Measurements from ENCODE around the gene TMEM234.

TMEM234 gene

DNA sequence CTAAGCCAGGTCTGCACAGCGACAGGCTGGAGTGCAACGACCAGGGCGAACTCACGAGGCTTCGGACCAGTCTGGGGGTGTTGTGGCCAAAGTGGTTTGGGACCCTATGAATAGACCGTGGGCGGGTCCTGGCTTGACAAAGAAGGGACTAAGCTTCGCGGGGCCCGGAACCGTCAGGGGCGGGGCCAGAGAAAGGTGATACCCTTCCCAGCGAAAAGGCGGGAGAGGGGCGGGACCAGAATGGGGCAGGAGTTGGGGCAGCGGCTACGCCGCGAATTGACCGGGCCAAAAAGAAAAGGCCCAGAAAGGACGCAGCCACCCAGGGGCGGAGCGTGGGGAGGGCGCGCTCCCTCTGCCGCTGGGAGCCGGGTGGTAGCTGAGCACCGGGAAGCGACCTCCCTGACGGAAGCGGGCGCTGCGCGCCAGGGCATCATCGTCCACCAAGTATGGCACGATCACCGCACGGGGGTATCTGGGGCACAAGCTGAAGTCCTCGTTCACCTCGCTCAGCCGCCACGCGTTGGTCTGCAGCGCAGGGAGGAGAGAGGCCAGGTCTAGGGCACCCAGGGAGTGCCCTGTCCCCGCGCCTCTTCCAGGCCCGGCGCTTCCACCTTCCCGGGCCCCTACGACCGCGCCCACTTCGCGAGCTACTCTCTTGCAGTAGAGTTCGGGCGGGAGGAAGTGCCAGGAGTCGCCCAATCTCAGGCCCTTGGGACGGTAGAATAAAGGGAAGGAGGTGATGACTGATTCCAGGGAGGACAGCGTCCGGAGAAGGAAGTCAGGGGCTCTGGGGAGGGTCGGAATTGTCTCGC is 18.2 kb upstream of the TMEM234 start:
- peak in 1 of 2 donors; percentile 39 for DNase-seq (ENCODE audit: low read depth in 1 of 2, low spot score in 1 of 2)

GRCh38 chr1:32239790-32240139 is 17.6 kb upstream of the TMEM234 start:
- no peak for DNase-seq (ENCODE audit: low read depth in 1 of 2, low spot score in 1 of 2)

GRCh38 chr1:32239337-32239736 is 17.2 kb upstream of the TMEM234 start:
- no peak for DNase-seq (ENCODE audit: low read depth in 1 of 2, low spot score in 1 of 2)

GRCh38 chr1:32234792-32235191 is 12.6 kb upstream of the TMEM234 start:
- no peak for DNase-seq (ENCODE audit: low read depth in 1 of 2, low spot score in 1 of 2)

DNA sequence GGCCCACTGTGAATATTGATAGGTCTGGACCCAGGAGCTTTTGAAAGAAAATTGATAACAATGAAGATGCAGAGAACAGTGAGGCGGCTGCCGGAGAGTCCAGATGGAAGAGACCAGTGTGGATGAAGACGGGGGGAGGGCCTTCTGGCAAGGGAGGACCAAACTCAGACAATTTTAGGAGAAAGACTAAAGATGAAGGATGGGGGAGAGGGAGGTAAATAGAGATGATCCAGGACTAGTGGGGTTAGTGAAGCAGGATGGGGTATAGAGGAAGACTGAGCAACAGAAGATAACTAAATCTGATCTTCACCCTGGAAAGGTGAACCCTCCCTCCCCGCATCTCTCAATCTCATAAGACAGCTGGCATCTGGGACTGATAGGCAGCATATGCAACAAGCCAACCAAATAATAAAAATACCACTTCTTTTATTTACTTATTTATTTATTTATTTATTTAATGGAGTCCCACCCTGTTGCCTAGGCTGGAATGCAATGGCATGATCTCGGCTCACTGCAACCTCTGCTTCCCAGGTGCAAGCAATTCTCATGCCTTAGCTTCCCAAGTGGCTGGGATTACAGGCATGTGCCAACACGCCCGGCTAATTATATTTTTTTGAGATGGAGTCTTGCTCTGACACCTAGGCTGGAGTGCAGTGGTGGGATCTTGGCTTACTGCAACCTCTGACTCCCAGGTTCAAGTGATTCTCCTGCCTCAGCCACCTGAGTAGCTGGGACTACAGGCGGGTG is 10.6 kb upstream of the TMEM234 start:
- DNase-seq (ENCODE audit: low read depth in 1 of 2, low spot score in 1 of 2): no peak

- DNase-seq (ENCODE audit: low read depth in 1 of 2, low spot score in 1 of 2): no peak
Measured at GRCh38 chr1:32231843-32232432, 9.8 kb upstream of the TMEM234 start.

- no peak for DNase-seq (ENCODE audit: low read depth in 1 of 2, low spot score in 1 of 2)
Measured at GRCh38 chr1:32228771-32229170, 6.6 kb upstream of the TMEM234 start.

GRCh38 chr1:32224285-32224684 is 2.1 kb upstream of the TMEM234 start:
- DNase-seq (ENCODE audit: low read depth in 1 of 2, low spot score in 1 of 2): no peak

DNA sequence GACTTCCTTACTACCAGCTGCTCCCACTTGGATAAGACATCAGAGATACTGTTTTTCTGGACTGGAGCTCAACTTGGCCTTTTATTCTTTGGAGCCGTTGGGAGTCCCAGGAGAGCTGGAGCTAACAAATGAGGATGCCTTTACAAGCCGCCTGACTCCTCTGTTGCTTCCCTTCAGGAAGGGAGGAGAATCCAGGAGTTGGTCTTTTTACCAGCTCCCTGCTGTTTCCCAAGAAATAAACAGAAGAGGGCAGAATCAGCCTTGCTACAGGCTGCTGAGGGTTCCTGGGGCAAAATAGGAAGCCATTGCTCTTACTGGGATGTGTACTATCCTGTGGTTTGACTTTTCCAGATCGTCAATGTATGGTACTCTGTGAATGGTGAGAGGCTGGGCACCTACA is 1.5 kb upstream of the TMEM234 start:
- no peak for DNase-seq (ENCODE audit: low read depth in 1 of 2, low spot score in 1 of 2)

- DNase-seq (ENCODE audit: low read depth in 1 of 2, low spot score in 1 of 2): no peak
Measured at GRCh38 chr1:32221581-32221979, 573 bp downstream of the TMEM234 start.

- DNase-seq (ENCODE audit: low read depth in 1 of 2, low spot score in 1 of 2): no peak
Measured at GRCh38 chr1:32220746-32221580, 1.2 kb downstream of the TMEM234 start.

DNA sequence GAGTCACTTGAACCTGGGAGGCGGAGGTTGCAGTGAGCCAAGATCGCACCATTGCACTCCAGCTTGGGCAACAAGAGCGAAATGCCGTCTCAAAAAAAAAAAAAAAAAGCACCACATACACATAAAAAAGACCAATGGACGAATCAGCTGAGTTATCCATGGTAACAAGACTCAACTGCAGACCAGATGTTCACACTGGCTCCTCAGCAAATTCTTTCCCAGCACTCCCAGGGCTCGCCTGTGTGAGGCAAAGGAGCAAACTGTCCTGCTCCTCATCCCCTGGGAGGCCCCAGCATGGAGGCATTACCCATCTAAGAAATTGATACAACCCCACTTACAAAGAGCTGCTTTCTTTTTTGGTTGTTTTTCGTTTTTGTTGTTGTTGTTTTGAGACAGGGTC is 3.1 kb downstream of the TMEM234 start:
- no peak for DNase-seq (ENCODE audit: low read depth in 1 of 2, low spot score in 1 of 2)

DNA sequence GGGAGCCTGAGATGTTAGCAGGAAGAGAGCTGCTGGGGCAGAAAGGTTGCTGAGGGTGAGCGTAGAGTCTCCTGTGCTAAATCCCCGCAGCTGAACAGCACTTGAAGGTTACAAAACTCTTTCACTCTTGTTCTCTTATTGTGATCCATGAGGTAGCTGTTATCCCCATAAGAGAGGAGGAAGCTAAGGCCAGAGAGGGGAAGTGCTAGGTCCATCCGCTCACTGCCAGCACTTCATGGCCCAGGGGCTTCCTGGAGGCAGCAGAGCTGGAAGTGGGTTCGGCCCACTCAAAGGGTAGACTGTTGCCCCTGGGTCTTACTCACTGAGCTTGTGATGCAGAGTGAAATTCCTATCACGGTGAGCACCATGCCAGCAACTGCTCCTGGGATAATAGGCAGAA is 5.6 kb downstream of the TMEM234 start:
- DNase-seq (ENCODE audit: low read depth in 1 of 2, low spot score in 1 of 2): no peak

DNA sequence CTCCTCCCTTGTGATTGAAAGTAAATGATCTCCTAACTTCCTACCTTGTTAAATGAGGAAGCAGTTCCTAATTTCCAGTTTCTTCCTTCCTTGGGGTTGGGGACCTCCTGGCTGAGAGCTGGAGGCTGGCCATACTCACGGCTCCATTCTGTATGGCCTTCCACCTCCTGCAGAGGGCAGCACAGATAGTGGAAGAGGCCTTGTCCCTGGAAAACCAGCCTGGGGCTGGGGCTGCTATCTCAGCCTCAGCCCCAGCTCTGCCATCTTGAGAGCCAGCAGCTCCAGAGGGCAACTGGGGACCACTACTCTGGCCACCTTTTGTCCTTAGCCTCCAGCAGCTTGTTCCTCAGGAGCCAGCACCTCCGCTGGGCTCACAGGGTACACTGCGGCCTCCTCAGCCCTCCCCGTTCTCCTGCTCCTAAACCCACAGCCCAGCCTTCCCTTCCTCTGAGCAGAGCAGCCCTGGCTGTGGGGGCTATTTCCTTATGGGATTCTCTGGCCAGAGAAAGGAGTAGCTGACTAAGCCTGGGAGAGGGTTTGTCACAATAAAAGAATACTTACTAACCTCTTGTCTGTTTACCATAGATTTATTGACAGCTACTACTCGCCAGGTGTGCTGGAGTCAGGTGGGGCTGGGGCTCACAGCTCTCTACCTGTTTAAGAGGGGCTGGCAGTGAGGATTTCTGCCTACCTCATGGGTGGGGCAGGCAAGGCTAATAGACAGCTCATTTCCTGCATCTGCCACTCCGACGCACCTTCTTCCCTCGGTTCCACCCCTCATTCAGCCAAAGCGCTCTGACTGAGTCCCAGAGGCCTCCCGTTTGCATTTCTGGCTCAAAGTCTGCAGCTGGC is 6.3 kb downstream of the TMEM234 start:
- peak in 1 of 2 donors; percentile 39 for DNase-seq (ENCODE audit: low read depth in 1 of 2, low spot score in 1 of 2)

DNA sequence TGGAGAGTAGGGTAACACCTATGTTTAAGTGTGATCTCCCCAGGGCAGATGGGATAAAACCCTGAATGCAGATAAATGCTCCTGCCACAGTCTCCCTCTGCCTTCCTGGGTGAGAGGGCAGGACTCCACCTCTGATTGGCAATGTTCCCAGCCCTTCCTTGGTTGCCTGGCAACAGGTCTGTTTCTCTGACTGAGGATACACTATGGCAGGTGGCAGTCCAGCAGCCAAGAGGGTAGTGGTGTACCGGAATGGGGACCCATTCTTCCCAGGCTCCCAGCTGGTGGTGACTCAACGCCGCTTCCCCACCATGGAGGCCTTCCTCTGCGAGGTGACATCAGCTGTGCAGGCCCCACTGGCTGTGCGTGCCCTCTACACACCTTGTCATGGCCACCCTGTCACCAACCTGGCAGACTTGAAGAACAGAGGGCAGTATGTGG is 13.2 kb downstream of the TMEM234 start, which contains the start of gene DCDC2B:
DCDC2B (plus strand) TSS at position 199 of the 438 bp plus-strand sequence; CDS start at position 204, 5 bp downstream.
- DNase-seq (ENCODE audit: low read depth in 1 of 2, low spot score in 1 of 2): no peak

- DNase-seq (ENCODE audit: low read depth in 1 of 2, low spot score in 1 of 2): no peak
Measured at GRCh38 chr1:32208469-32208868, 13.7 kb downstream of the TMEM234 start.

GRCh38 chr1:32205401-32206370 is 16.5 kb downstream of the TMEM234 start, which contains the start of gene IQCC:
Gene IQCC (plus strand): TSS chr1:32205671. CDS start chr1:32205682, 11 bp downstream.
- peak; percentile 68 to 76 for DNase-seq (ENCODE audit: low read depth in 1 of 2, low spot score in 1 of 2)

- no peak for DNase-seq (ENCODE audit: low read depth in 1 of 2, low spot score in 1 of 2)
Measured at GRCh38 chr1:32204943-32205361, 17.2 kb downstream of the TMEM234 start.
